DND-41 (cell line): ENCODE measurements around the gene TCF12.

ENCODE experiments used
- ATAC-seq: fragments of 200-7000 bp; cut with Tn5 transposase; 3 replicates; pipeline ENCODE4 v1.9.1; 2021; ENCODE audit warnings: low read depth; ENCODE audit not compliant: insufficient read depth
- DNase-seq: peaks from one replicate; pipeline ENCODE4 v3.0.0-alpha.2; 2020
- H2AFZ ChIP-seq: 2 replicates; pipeline ENCODE4 v1.6.0; 2012; ENCODE audit warnings: low read depth, low read length
- H3K27ac ChIP-seq: 2 replicates; pipeline ENCODE4 v1.5.1; 2012; ENCODE audit warnings: low read length, inconsistent platforms
- H3K27me3 ChIP-seq: fragments of 200-600 bp; sonication (generic); 2 replicates; pipeline ENCODE4 v1.6.0; 2012; ENCODE audit warnings: low read length, mild to moderate bottlenecking, inconsistent platforms; ENCODE audit not compliant: insufficient read depth, poor library complexity
- H3K36me3 ChIP-seq: 2 replicates; pipeline ENCODE4 v1.5.1; 2012; ENCODE audit warnings: low read length, inconsistent platforms; ENCODE audit not compliant: insufficient read depth
- H3K4me1 ChIP-seq: 2 replicates; pipeline ENCODE4 v1.5.1; 2012; ENCODE audit warnings: mild to moderate bottlenecking, low read length; ENCODE audit not compliant: insufficient read depth
- H3K4me2 ChIP-seq: 2 replicates; pipeline ENCODE4 v1.6.0; 2012; ENCODE audit warnings: mild to moderate bottlenecking, moderate library complexity, low read length, inconsistent platforms; ENCODE audit not compliant: insufficient read depth
- H3K4me3 ChIP-seq, 2 experiments: fragments of 200-600 bp in 1 of 2; shearing (Covaris generic) in 1 of 2; 2 replicates each; pipeline ENCODE4 v1.5.1; 2012 to 2016; ENCODE audit warnings: inconsistent platforms in 2 of 2, low read length in 2 of 2, mild to moderate bottlenecking in 2 of 2, low read depth in 1 of 2, moderate library complexity in 1 of 2
- H3K79me2 ChIP-seq: 2 replicates; pipeline ENCODE4 v1.6.0; 2012; ENCODE audit warnings: low read length, inconsistent platforms; ENCODE audit not compliant: insufficient read depth
- H3K9ac ChIP-seq: 2 replicates; pipeline ENCODE4 v1.6.0; 2012; ENCODE audit warnings: low read depth, mild to moderate bottlenecking, inconsistent platforms, low read length, moderate library complexity
- H3K9me3 ChIP-seq: 2 replicates; pipeline ENCODE4 v1.5.1; 2012; ENCODE audit warnings: low read length, moderate library complexity, mild to moderate bottlenecking, inconsistent platforms; ENCODE audit not compliant: insufficient read depth, severe bottlenecking
- H4K20me1 ChIP-seq: 2 replicates; pipeline ENCODE4 v1.6.0; 2012; ENCODE audit warnings: low read length; ENCODE audit not compliant: insufficient read depth
- EZH2 ChIP-seq: IDR thresholded peaks from 3 replicates; pipeline ENCODE4 v1.6.1; 2012; ENCODE audit warnings: borderline replicate concordance, low read depth, mild to moderate bottlenecking, moderate library complexity, low read length, inconsistent platforms; ENCODE audit not compliant: severe bottlenecking
- TF ChIP-seq, protein P1 (sequence below): IDR thresholded peaks from 2 replicates; pipeline ENCODE4 v1.5.1; 2012; ENCODE audit warnings: borderline replicate concordance, low read length, moderate library complexity, mild to moderate bottlenecking; ENCODE audit not compliant: poor library complexity, severe bottlenecking; ENCODE audit errors: extremely low read depth

TCF12 gene

DNA sequence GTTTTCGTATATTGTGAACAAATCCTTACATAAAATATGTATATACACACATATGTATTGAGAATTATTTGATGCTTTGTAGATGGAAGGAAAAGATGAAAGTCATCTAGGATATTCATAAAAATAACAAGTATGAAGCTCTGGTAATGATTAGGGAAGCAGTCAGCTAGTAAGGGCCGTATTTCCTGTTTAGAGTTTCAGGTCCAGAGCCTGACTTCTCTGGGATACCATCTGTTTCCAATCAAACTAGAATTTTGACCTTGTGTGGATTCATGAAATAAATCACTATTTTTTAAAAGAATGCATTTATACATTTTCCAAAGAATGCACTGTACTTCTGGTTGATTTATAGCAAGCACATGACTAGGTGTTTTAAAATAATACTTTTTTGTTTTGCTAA is 301.8 kb downstream of the TCF12 start:
- TF ChIP-seq, protein P1, sequence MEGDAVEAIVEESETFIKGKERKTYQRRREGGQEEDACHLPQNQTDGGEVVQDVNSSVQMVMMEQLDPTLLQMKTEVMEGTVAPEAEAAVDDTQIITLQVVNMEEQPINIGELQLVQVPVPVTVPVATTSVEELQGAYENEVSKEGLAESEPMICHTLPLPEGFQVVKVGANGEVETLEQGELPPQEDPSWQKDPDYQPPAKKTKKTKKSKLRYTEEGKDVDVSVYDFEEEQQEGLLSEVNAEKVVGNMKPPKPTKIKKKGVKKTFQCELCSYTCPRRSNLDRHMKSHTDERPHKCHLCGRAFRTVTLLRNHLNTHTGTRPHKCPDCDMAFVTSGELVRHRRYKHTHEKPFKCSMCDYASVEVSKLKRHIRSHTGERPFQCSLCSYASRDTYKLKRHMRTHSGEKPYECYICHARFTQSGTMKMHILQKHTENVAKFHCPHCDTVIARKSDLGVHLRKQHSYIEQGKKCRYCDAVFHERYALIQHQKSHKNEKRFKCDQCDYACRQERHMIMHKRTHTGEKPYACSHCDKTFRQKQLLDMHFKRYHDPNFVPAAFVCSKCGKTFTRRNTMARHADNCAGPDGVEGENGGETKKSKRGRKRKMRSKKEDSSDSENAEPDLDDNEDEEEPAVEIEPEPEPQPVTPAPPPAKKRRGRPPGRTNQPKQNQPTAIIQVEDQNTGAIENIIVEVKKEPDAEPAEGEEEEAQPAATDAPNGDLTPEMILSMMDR: no peak
- TF ChIP-seq EZH2: no peak
- Histone ChIP-seq H3K27ac (no peak overlapping the region), H2AFZ (no peak overlapping the region), H3K9me3 (no peaks in the 10 kb centered on the region), H3K79me2 (peaks cover 43% of the 10 kb centered on the region), H3K27me3 (no peaks in the 10 kb centered on the region), H3K4me3 (no peak overlapping the region), H3K9ac (no peak overlapping the region), H4K20me1 (peaks cover 9% of the 10 kb centered on the region; the same call in 1 of the 2 replicates), H3K36me3 (no peaks in the 10 kb centered on the region), H3K4me2 (no peak overlapping the region), H3K4me1 (peaks cover 11% of the 10 kb centered on the region; the same call in 1 of the 2 replicates)
- DNase-seq (no peak), ATAC-seq (no peak)

DNA sequence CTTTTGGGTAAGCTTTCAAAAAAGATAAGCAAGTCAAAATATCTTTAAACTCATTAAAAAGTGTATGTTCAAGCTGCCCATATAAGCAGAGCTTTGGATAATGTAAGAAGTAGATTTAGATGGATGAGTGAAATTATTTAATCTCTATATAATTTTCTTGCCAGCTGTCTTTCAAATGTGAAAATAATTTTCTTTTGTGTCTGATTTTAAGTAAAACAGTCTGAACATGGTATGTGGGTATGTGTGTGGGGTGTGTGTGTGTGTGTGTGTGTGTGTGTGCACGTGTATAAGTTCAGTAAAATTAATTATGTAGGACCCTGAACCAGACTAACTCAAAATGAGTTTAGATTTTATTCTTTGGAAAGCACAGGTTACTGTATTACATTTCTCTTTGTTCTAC is 302.7 kb downstream of the TCF12 start:
- Histone ChIP-seq H3K9me3 (no peaks in the 10 kb centered on the region), H3K27me3 (no peaks in the 10 kb centered on the region), H2AFZ (no peak overlapping the region), H3K4me2 (no peak overlapping the region), H3K4me1 (peaks cover 11% of the 10 kb centered on the region; the same call in 1 of the 2 replicates), H3K36me3 (no peaks in the 10 kb centered on the region), H3K4me3 (no peak overlapping the region), H3K27ac (no peak overlapping the region), H4K20me1 (peaks cover 8% of the 10 kb centered on the region; the same call in 1 of the 2 replicates), H3K9ac (no peak overlapping the region), H3K79me2 (peaks cover 38% of the 10 kb centered on the region)
- no peak for TF ChIP-seq EZH2
- TF ChIP-seq, protein P1: no peak
- ATAC-seq: no peak
- no peak for DNase-seq

GRCh38 chr15:57223345-57223744 is 304.9 kb downstream of the TCF12 start:
- H3K4me2 ChIP-seq: no peak overlapping the region
- H4K20me1 ChIP-seq: peaks cover 7% of the 10 kb centered on the region; the same call in 1 of the 2 replicates
- no peak overlapping the region for H3K9ac ChIP-seq
- no peaks in the 10 kb centered on the region for H3K9me3 ChIP-seq
- ATAC-seq (no peak), DNase-seq (no peak)
- H3K4me1 ChIP-seq: peaks cover 10% of the 10 kb centered on the region; the same call in 1 of the 2 replicates
- peaks cover 28% of the 10 kb centered on the region for H3K79me2 ChIP-seq
- no peak overlapping the region for H3K27ac ChIP-seq
- TF ChIP-seq EZH2: no peak
- TF ChIP-seq, protein P1: no peak
- no peak overlapping the region for H2AFZ ChIP-seq
- no peak overlapping the region for H3K4me3 ChIP-seq
- H3K36me3 ChIP-seq: no peaks in the 10 kb centered on the region
- no peaks in the 10 kb centered on the region for H3K27me3 ChIP-seq

- ATAC-seq (no peak), DNase-seq (no peak)
- Histone ChIP-seq H3K9ac (no peak overlapping the region), H3K79me2 (peaks cover 23% of the 10 kb centered on the region), H4K20me1 (peaks cover 6% of the 10 kb centered on the region; the same call in 1 of the 2 replicates), H3K4me1 (peaks cover 10% of the 10 kb centered on the region; the same call in 1 of the 2 replicates), H3K36me3 (no peaks in the 10 kb centered on the region), H3K4me2 (no peak overlapping the region), H2AFZ (no peak overlapping the region), H3K4me3 (no peak overlapping the region), H3K9me3 (no peaks in the 10 kb centered on the region), H3K27me3 (no peaks in the 10 kb centered on the region), H3K27ac (no peak overlapping the region)
- no peak for TF ChIP-seq EZH2
- TF ChIP-seq, protein P1: no peak
Measured at GRCh38 chr15:57223887-57224286, 305.4 kb downstream of the TCF12 start.
